HG03108 (cell line): ENCODE measurements around the gene SIT1.
A peak's percentile ranks its signal among the peaks of the same experiment; 100 is the strongest.
"Not testable (repeated sequence)": the region's sequence is repeated elsewhere in the genome, so short reads cannot be mapped to it uniquely, and the experiment has no call there.

Experiments used
- ATAC-seq: cut with Tn5 transposase; IDR thresholded peaks from one replicate; pipeline ENCODE4 v1.9.1; 2021; ENCODE audit warnings: moderate library complexity; ENCODE audit not compliant: unreplicated experiment

Gene SIT1

GRCh38 chr9:35638751-35639150 is 12.0 kb downstream of the SIT1 start:
- ATAC-seq: not testable (repeated sequence)

GRCh38 chr9:35637427-35637955 is 13.2 kb downstream of the SIT1 start:
- not testable (repeated sequence) for ATAC-seq

GRCh38 chr9:35636877-35637246 is 13.9 kb downstream of the SIT1 start:
- ATAC-seq: not testable (repeated sequence)

DNA sequence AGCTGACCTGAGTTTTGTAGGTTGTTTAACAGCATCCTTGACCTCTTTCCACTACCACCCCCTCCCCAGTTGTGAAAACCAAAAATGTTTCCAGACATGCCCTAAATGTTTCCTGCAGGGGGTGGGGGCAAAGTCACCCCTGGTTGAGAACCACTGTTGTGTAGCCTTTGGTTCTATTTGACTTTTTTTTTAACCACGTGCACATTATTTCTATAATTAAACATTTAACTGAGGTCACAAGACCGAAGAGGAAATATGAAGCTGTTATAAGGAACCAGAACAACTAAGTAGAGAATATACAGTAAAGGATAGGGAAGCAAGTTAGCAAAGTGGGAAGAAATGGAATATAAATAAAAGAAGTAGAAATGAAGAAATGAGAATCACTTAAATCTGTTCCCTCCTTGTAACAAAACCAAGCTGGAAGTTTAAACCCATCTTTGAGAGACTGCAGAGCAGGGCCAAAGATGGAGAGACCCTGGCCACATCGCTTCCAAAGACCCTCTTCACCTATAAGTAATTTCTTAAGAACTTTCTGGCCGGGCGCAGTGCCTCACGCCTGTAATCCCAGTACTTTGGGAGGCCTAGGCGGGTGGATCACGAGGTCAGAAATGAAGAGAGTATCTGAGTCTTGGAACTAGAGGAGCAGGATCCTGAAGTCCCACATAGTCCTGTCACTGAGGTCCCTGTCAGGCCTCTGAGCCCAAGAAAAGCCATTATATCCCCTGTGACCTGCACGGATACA is 14.4 kb downstream of the SIT1 start:
- no peak for ATAC-seq

GRCh38 chr9:35635730-35636129 is 15.0 kb downstream of the SIT1 start:
- no peak for ATAC-seq

DNA sequence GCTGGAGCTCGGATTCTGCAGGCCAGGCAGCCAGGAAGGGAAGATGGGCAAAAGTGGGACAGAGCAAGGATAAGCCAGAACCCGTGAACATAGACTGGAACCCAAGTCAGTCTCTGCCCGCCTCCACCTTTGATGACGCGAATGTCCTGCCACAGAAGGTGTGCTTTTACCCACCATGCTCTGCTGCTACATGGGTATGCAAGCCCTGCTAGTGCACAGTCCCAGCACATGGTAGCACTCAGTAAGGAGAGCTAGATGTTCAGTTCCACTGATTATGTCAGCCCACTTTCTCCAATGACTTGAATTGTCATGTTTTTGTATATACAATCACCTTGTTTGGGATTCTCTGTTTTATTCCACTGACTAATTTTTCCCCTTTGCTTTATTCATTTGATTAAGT is 21.1 kb downstream of the SIT1 start:
- ATAC-seq: no peak

DNA sequence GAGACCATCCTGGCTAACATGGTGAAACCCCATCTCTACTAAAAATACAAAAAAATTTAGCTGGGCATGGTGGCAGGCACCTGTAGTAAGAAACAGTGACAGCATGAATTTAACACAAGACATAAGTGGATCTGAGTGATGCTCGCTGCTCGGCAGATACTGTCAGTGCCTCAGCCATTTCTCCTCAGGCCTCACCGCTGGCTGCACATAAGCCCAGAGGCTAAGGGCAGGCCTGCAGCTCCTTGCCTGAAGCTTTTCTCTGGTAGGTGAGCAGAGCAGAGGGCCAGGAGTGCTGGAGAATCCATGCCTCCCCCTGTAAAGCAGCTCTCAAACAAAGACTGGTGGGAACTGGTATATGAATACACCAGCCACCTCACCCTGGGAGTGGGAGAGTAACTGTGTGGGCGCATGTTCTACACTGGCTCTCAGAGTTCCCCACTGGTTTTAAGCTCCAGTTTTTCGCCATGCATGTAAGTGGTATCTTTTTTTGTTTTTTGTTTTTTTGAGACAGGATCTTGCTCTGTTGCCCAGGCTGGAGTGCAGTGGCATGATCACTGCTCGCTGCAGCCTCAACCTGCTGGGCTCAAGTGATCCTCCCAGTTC is 22.2 kb downstream of the SIT1 start:
- no peak for ATAC-seq

DNA sequence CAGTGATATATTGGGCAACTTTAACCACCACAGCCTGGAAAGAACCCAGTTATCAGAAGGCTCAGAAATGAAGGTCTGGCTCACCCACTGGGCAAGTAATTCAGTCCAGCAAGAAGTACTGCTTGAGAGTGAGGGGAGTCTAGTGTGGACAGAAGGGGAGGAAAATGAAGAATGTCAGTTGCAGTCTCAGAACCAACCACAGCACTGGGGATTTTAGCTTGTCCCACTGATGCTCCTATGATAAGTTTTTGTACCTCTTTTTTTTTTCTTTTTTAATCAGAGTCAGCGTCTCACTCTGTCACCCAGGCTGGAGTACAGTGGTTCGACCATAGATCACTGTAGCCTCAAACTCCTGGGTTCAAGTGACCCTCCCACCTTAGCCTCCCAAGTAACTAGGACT is 23.2 kb downstream of the SIT1 start:
- no peak for ATAC-seq

DNA sequence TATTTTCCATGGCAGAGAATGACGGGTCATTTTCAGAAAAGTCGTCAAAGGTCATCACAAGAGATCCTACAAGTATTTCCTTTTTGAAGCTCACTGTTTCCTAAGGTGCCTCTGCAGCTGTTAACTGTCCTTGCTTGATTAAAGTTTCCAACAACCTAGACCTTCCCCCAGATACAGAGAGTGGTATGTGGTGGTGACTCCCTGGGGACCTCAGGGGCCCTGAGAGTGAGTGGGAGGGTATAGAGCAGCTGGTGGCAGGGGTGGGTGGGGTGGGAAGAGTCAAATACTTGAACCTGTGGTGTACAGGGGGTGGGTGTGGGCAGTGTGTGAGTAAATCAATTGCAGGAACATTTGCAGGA is 31.0 kb downstream of the SIT1 start:
- ATAC-seq: peak; percentile 41

DNA sequence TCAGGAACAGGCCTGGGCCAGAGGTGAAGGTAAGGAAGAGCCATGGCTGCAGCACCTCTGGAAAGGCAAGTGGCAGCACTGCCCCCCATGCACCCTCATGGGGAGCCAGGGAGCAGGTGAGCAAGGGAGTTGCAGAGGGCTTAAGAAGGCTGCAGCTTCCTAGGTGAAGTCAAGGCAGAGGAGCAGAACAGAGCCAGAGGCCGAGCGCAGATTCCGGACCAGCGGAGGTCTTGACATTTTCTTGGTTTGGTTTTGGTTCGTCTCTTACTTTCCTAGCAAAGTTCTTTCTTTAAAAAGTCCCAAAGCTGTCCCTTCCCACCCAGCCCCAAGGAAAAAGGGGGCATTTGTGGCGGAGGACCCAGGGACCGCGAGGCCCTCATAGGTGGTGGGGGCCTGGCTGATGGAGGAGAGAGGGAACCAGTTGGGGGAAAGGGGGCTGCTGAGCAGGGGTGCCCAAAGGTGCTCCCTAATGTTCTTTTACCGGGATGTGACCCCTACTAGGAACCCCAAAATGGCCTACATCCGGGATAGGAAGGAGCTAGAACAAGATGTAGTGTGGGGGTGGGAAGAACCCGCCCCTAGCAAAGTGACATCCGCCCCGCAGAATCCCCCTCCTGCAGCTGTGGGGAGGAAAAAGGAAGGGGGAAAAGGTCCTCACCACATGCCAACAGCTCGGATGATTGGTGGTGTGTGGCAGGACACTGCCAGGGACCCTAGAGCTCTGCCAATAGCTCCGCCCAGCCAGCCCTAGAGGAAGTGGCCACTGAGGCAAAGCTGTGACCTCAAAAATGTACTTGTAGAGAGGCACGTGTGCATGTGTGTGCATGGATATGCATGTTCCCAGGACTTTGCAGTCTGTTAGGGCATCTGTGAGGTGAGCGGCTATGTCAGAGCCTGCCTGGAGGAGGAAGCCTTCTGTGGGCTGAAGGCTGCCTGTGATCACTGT is 31.6 kb downstream of the SIT1 start:
- peak; percentile 57 for ATAC-seq

- ATAC-seq: no peak
Observed at GRCh38 chr9:35618325-35618727, 32.4 kb downstream of the SIT1 start, which contains the start of gene CD72. Gene CD72, minus strand, starts transcription at chr9:35618413. Its CDS starts 110 bp downstream, at chr9:35618303.

DNA sequence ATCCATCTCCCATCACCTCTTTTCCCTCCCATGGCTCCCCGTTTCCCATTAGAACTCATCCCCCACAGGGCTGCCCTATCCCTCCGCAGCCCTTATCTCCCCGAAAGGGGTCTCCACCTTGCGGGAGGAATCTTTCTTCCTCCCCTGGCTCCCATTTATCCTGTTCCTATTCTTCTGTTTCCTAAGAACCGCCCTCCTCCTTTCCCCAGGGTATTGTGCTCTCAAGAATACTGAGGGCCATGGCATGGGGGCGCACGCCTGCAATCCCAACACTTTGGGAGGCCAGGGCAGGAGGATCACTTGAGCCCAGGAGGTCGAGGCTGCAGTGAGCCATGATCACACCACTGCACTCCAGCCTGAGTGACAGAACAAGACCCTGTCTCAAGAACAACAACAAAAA is 33.2 kb downstream of the SIT1 start:
- no peak for ATAC-seq

- ATAC-seq: no peak
Observed at GRCh38 chr9:35616681-35617459, 33.9 kb downstream of the SIT1 start.

- ATAC-seq: no peak
Observed at GRCh38 chr9:35615981-35616680, 34.6 kb downstream of the SIT1 start.

DNA sequence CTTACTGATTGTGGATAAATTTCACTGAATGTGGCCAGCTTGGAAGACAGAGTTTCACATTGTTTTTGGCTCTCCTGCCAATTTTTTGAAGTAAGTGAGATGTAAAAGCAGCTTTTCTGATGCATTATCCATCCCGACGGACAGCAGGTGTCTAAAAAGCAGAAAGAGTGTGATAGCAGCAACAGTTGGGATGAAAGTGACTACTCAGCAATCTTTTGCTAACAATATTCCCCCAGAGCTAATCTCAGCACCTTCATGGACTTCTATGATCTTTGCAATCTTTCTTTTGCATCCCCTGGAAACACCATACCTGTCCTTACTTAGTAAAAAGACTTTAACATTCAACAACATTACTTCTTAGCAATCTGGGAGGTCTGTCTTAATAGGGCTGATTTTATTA is 37.9 kb downstream of the SIT1 start:
- ATAC-seq: no peak

GRCh38 chr9:35612066-35612465 is 38.7 kb downstream of the SIT1 start:
- ATAC-seq: not testable (repeated sequence)

DNA sequence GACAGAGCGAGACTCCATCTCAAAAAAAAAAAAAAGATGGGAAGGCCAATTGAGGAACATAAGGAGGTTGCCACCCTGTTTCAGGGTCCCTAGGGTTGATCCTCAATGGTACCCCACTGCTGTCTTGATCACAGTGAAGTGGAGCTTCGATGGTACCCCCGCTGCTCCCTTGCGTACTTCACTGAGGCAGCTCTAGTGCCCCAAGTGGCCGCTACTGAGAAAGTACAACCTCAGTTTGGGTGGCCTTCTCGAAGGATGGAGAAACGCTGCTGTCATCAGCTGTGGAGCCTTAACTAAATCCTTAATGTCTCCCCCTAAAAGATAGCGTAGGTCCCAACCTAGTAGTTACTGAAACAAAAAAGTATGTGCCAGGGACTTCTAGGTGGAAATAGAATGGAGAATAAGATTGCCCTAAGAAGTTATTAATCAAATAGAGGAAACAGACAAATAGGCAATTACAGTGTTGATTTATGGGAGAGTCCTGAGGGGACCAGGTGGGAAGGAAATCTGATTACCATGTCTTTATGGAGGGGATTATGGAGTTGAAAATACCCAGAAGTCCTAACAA is 39.4 kb downstream of the SIT1 start:
- no peak for ATAC-seq

DNA sequence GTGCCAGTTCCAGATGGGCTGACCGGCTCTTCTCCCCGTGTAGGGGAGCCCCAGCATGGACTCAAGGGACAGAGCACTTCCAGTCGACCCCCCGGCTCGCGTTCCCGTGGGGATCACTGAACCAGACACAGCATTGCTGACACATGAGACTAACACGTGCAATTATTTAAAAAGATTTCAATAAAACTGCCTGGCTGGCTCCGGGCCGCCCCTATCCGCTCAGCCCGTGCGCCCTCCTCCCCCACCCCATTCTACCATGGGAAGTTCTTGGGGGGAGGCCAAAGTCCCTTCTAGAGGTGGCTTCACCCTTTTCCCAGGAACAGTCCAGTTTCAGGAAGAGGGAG is 40.9 kb downstream of the SIT1 start:
- ATAC-seq: no peak

DNA sequence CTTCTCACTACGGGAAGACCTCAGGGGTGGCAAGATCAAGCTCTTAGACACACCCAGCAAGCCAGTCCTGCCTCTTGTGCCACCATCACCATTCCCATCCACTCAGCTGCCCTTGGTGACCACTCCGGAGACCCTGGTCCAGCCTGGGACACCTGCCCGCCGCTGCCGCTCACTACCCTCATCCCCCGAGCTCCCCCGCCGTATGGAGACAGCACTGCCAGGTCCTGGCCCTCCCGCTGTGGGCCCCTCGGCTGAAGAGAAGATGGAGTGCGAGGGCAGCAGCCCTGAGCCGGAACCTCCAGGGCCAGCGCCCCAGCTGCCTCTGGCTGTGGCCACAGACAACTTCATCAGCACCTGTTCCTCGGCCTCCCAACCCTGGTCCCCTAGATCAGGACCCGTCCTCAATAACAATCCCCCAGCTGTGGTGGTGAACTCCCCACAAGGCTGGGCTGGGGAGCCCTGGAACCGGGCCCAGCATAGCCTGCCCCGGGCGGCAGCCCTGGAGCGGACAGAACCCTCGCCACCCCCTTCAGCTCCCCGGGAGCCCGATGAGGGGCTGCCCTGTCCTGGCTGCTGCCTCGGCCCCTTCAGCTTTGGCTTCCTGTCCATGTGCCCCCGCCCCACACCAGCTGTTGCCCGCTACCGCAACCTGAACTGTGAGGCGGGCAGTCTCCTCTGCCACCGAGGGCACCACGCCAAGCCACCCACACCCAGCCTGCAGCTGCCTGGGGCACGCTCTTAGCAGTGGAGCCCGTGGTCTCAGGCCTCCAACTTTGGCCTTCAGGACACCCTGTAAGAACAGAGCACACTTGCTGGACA is 41.5 kb downstream of the SIT1 start:
- no peak for ATAC-seq
